ENCODE results near the gene MADD.

MADD gene

GRCh38 chr11:47357985-47358730 is 88.2 kb downstream of the MADD start:
- H3K4me3 ChIP-seq (ENCODE audit: control insufficient read depth, low read depth, low read length) = no peak overlapping the region
- no peak for DNase-seq (ENCODE audit: low read depth)
- TF ChIP-seq, protein P1, sequence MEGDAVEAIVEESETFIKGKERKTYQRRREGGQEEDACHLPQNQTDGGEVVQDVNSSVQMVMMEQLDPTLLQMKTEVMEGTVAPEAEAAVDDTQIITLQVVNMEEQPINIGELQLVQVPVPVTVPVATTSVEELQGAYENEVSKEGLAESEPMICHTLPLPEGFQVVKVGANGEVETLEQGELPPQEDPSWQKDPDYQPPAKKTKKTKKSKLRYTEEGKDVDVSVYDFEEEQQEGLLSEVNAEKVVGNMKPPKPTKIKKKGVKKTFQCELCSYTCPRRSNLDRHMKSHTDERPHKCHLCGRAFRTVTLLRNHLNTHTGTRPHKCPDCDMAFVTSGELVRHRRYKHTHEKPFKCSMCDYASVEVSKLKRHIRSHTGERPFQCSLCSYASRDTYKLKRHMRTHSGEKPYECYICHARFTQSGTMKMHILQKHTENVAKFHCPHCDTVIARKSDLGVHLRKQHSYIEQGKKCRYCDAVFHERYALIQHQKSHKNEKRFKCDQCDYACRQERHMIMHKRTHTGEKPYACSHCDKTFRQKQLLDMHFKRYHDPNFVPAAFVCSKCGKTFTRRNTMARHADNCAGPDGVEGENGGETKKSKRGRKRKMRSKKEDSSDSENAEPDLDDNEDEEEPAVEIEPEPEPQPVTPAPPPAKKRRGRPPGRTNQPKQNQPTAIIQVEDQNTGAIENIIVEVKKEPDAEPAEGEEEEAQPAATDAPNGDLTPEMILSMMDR (IDR thresholded peaks at IDR 0.05; ENCODE audit: control insufficient read depth, insufficient read depth, low read depth, low read length, missing control alignments) = no peak

GRCh38 chr11:47358731-47359051 is 88.8 kb downstream of the MADD start:
- no peak for DNase-seq (ENCODE audit: low read depth)
- no peak overlapping the region for H3K4me3 ChIP-seq (ENCODE audit: control insufficient read depth, low read depth, low read length)
- TF ChIP-seq, protein P1 (IDR thresholded peaks at IDR 0.05; ENCODE audit: control insufficient read depth, insufficient read depth, low read depth, low read length, missing control alignments) = no peak

DNA sequence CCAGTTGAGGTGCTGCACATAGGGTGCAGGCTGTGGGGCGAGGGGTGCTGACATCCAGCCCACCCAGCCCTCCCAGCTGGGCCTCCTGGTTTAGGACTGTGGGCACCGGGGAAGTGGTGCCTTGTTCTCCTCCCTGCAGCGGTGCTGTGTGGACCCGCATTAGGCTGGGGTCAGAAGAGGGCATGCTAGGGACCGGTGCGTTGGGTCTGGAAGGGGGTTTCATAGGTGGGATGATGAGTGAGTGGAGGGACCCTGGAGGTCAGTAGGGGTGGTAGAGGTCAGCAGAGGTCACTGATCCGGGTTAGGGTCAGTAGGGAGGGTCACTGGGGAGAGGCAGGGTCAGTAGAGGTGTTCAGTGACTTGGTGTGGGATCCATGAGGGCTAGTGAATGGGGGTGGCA is 89.2 kb downstream of the MADD start:
- no peak overlapping the region for H3K4me3 ChIP-seq (ENCODE audit: control insufficient read depth, low read depth, low read length)
- TF ChIP-seq, protein P1 (IDR thresholded peaks at IDR 0.05; ENCODE audit: control insufficient read depth, insufficient read depth, low read depth, low read length, missing control alignments) = no peak
- DNase-seq (ENCODE audit: low read depth) = no peak

DNA sequence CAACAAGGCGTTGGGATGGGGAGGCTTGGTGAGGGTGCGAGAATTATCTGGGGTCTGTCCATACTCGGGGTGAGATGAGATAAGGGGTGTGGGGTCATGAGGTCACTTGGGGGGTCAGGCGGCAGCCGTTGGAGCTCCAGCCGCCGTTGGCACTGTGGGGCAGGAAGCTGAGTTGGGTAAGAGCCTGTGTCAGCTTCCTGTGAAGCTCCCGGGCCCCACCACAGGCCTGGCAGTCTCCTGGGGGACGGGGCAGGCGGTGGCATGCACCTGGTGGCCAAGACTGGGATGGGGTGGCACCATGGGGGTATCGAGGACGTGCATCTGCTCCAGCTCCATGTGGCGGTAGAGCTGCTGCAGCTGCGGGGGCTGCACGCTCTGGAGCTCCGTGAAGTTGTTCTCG is 89.7 kb downstream of the MADD start:
- H3K4me3 ChIP-seq (ENCODE audit: control insufficient read depth, low read depth, low read length) = no peak overlapping the region

DNA sequence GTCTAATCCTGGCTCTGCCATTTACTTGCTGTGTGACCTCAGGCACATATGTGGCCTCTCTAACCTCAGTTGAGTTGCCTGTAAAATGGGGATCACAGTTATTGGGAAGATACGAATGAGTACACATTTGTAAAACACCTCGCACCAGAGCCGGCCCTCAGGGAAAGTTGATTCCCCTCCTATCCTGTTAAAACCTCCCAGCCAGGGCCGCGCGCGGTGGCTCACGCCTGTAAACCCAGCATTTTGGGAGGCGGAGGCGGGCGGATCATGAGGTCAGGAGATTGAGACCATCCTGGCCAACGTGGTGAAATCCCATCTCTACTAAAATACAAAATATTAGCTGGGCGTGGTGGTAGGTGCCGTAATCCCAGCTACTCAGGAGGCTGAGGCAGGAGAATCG is 90.4 kb downstream of the MADD start:
- no peak overlapping the region for H3K4me3 ChIP-seq (ENCODE audit: control insufficient read depth, low read depth, low read length)
- DNase-seq (ENCODE audit: low read depth) = no peak
- TF ChIP-seq, protein P1 (IDR thresholded peaks at IDR 0.05; ENCODE audit: control insufficient read depth, insufficient read depth, low read depth, low read length, missing control alignments) = no peak

More for the DNA sequence above, 89.7 kb downstream of the MADD start:
- TF ChIP-seq, protein P1 (IDR thresholded peaks at IDR 0.05; ENCODE audit: control insufficient read depth, insufficient read depth, low read depth, low read length, missing control alignments) = no peak
- no peak for DNase-seq (ENCODE audit: low read depth)

GRCh38 chr11:47361419-47361818 is 91.5 kb downstream of the MADD start:
- TF ChIP-seq, protein P1 (IDR thresholded peaks at IDR 0.05; ENCODE audit: control insufficient read depth, insufficient read depth, low read depth, low read length, missing control alignments) = no peak
- no peak overlapping the region for H3K4me3 ChIP-seq (ENCODE audit: control insufficient read depth, low read depth, low read length)
- no peak for DNase-seq (ENCODE audit: low read depth)
